Choroid plexus epithelial cell (primary cell): ENCODE measurements around the gene PPOX.

Experiments
- DNase-seq: peaks from one replicate; pipeline ENCODE4 v3.0.0-alpha.2; 2010; ENCODE audit warnings: low read depth
- H3K4me3 ChIP-seq: 2 replicates; pipeline ENCODE4 v1.5.1; 2011; ENCODE audit warnings: low read depth, mild to moderate bottlenecking, control low read depth, low read length, moderate library complexity
- CTCF ChIP-seq: conservative IDR thresholded peaks from 2 replicates; pipeline ENCODE4 v1.5.1; 2011; ENCODE audit warnings: low read depth, mild to moderate bottlenecking, control low read depth, inconsistent platforms, low read length, moderate library complexity

The PPOX gene

GRCh38 chr1:161185282-161185682 lies 19.1 kb downstream of the PPOX start:
- H3K4me3 ChIP-seq = no peak overlapping the region
- peak; percentile 97 for DNase-seq
- no peak for TF ChIP-seq CTCF

- DNase-seq = no peak
These were observed 19.6 kb downstream of the PPOX start for GRCh38 chr1:161185732-161186311.

DNA sequence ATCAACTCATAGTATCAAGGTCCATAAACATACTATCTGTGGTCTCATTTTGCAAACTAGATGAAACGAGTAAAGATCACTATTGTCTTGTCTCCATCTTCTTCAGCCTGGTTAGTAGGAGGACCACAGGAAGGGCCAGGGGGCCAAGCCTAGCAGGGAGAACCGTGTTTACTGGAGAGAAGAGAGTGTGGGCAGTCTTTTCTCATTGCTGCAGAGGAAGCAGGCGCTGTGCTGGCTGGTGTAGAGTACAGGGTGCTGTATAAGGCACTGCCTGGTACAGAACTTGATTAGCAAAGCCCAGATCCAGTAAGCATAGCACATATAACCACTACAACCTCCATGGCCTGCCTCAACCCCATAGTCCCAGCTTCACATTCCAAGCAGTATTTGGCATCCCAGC lies 21.1 kb downstream of the PPOX start:
- DNase-seq = peak; percentile 50
- no peak for TF ChIP-seq CTCF

More at GRCh38 chr1:161185732-161186311, 19.6 kb downstream of the PPOX start:
- TF ChIP-seq CTCF = no peak
- no peak overlapping the region for H3K4me3 ChIP-seq

DNA sequence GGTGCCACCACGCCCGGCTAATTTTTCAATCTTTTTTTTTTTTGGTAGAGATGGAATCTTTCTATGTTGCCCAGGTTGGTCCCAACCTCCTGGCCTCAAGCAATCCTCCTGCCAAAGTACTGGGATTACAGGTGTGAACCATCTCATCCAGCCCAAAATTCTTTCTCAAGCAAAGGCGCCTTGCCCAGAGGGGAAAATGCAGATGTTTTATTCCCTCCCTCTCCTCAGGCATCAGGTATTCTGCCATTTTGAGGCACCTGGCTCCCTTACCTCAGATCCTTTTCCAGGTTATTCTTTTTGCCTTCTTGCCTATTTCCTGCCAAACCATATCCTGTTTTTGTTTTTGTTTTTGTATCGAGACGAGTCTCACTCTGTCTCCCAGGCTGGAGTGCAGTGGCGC lies 22.2 kb downstream of the PPOX start:
- TF ChIP-seq CTCF = no peak
- DNase-seq = no peak

More for the DNA sequence above, 21.1 kb downstream of the PPOX start:
- no peak overlapping the region for H3K4me3 ChIP-seq

DNA sequence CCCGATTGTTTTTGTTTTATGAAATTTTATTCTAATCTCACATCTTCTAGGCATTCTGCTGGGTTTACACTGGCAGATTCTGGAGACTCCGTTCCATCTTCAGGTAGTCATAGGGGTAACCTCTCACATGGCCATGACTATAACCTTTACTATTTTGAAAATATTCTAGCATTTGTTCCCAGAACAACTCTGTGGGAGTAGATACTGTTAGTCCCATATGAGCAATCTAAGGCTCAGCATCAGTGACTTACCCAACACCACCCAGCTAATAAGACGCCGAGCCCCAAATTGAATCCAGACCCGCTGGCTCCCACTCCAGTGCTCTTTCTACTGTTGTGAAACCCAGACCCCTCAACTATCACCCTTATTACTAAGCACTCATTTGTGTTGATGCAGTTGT lies 22.8 kb downstream of the PPOX start:
- DNase-seq = peak; percentile 23
- no peak for TF ChIP-seq CTCF
- no peak overlapping the region for H3K4me3 ChIP-seq

More for the DNA sequence above, 22.2 kb downstream of the PPOX start:
- H3K4me3 ChIP-seq = no peak overlapping the region

GRCh38 chr1:161190962-161191521 lies 24.8 kb downstream of the PPOX start:
- TF ChIP-seq CTCF = no peak
- no peak for DNase-seq
- no peak overlapping the region for H3K4me3 ChIP-seq

DNA sequence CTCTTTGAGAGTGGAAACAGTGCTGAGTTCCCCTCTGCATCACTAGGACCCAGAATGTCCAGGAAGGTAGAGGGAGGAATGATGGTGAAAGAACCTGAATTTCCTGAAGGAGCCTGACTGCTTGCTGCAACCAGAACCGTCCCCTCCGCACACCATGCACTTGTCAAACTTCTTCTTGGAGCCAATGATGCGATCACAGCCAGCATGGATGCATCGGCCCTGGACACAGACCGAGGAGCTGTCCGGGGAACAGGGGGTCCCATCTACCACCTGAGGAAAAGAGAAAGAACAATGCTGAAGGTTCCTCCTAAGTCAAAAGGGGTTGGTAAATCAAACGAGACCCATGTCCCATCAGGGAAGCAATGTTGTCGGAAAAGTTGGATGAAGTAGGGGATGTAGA lies 25.7 kb downstream of the PPOX start:
- DNase-seq = no peak
- no peak for TF ChIP-seq CTCF
- H3K4me3 ChIP-seq = no peak overlapping the region
